Fibroblast of pulmonary artery (primary cell): ENCODE results near the gene CALHM2.
"Not testable (repeated sequence)": the region's sequence is repeated elsewhere in the genome, so short reads cannot be mapped to it uniquely, and the experiment has no call there.

Experiments
- DNase-seq: peaks from one replicate; pipeline ENCODE4 v3.0.0-alpha.2; 2010; ENCODE audit warnings: low read depth
- H3K4me3 ChIP-seq: replicated peaks from 2 replicates; pipeline ENCODE4 v1.5.1; 2011; ENCODE audit warnings: low read depth, mild to moderate bottlenecking, control low read depth, low read length, moderate library complexity
- TF ChIP-seq, protein P1 (sequence below): IDR thresholded peaks from 2 replicates; pipeline ENCODE4 v1.5.1; 2011; ENCODE audit warnings: mild to moderate bottlenecking, control low read depth, low read length, inconsistent platforms; ENCODE audit errors: missing control alignments

Gene CALHM2

GRCh38 chr10:103417601-103418000 is 34.6 kb downstream of the CALHM2 start:
- TF ChIP-seq, protein P1, sequence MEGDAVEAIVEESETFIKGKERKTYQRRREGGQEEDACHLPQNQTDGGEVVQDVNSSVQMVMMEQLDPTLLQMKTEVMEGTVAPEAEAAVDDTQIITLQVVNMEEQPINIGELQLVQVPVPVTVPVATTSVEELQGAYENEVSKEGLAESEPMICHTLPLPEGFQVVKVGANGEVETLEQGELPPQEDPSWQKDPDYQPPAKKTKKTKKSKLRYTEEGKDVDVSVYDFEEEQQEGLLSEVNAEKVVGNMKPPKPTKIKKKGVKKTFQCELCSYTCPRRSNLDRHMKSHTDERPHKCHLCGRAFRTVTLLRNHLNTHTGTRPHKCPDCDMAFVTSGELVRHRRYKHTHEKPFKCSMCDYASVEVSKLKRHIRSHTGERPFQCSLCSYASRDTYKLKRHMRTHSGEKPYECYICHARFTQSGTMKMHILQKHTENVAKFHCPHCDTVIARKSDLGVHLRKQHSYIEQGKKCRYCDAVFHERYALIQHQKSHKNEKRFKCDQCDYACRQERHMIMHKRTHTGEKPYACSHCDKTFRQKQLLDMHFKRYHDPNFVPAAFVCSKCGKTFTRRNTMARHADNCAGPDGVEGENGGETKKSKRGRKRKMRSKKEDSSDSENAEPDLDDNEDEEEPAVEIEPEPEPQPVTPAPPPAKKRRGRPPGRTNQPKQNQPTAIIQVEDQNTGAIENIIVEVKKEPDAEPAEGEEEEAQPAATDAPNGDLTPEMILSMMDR, result no peak
- DNase-seq, result no peak
- no peak overlapping the region for H3K4me3 ChIP-seq

- not testable (repeated sequence) for H3K4me3 ChIP-seq, DNase-seq
Measured at GRCh38 chr10:103417148-103417469, 35.1 kb downstream of the CALHM2 start.

DNA sequence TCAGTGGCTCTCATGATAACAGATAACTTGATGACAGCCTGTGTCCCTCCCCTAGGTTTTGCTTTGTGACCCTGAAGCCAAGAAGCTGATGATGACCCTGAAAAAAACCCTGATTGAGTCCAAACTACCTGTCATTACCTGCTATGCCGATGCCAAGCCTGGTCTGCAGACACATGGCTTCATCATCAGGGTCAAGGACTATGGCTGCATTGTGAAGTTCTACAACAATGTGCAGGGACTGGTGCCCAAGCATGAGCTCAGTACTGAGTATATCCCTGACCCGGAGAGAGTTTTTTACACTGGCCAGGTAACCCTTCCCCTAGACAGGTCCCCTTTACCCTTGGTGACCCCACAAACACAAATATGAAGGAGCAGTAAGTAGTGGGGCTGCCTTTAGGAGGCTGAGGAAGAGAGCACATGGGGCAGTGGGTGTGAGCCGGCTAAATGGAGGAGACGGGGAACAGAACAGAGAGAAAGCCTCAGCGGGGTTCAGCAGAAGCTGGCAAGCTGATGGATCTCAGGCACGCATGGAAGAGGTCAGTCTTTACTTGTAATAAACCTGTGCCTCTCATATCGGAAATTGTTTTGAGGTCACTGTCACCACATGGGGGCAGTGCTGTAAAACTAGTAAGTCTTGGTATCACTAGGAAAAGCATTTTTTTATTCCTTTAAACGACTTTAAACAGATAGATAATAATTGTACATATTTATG is 35.6 kb downstream of the CALHM2 start:
- DNase-seq, result peak; percentile 84
- no peak overlapping the region for H3K4me3 ChIP-seq
- TF ChIP-seq, protein P1, result peak; percentile 61

DNA sequence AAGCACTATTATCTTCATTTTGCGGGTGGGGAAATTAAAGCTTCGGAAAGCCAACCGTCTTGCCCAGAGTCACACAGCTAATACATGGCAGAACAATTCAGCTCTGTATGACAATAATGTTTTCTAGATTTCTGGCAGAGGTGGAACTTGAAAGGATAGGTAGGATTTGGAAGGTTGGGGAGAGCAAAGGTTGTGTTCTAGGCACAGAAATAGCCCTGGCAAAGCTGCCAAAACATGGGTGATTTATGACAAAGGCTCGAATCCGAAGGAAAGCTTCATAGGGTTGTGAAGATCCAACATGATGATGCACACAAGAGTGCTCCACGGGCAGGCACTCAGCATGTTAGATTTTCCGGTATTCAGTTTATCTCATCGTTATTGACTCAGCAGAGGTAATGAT is 36.6 kb downstream of the CALHM2 start:
- DNase-seq, result no peak
- TF ChIP-seq, protein P1, result no peak
- H3K4me3 ChIP-seq, result no peak overlapping the region

- TF ChIP-seq, protein P1, result no peak
- no peak for DNase-seq
- H3K4me3 ChIP-seq, result no peak overlapping the region
Measured at GRCh38 chr10:103413564-103413963, 38.6 kb downstream of the CALHM2 start.

DNA sequence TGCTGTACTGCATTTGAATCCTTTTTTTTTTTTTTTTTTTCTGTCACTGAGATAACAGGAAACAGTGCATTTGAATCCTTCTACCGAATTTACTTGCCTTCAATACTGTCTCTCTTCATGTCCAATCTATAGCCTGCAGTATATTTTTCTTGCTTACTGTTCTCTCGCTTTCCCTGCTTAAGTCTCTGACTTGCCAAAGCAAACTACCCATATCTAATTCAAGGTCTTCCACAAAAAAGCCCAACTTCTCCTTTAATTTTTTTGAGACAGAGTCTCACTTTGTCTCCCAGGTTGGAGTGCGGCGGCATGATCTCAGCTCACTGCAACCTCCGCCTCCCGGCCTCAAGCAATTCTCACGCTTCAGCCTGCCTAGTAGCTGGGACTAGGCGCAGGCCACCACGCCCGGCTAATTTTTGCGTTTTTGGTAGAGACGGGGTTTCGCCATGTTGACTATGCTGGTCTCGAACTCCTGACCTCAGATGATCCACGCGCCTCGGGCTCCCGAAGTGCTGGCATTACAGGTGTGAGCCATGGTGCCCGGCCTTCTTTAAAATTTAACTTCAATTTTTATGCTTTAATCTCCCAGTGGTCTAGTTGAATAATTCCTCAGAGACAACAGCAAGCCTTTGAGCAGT is 54.9 kb downstream of the CALHM2 start:
- H3K4me3 ChIP-seq, result peak overlapping the region; percentile 99
- TF ChIP-seq, protein P1, result no peak
- DNase-seq, result peak; percentile 4

DNA sequence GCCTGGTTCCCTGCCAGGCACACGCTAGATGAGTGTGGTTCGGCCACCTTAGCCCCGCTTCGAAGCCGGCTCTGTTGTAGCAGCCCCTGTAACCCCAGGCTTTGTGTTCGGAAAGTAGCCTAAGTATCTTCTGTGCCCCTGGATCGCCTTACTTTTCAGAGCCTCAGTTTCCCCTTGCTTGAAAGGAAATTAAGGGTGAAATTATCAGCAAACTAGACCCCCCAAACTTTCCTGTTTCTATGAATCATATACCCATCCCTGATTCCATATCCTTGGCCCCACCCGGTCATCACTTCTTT is 55.4 kb downstream of the CALHM2 start:
- DNase-seq, result no peak
- H3K4me3 ChIP-seq, result peak overlapping the region; percentile 99
- TF ChIP-seq, protein P1, result no peak
